ENCODE measurements around the gene AFF3.
"Not testable (repeated sequence)": the region's sequence is repeated elsewhere in the genome, so short reads cannot be mapped to it uniquely, and the experiment has no call there.

The AFF3 gene

DNA sequence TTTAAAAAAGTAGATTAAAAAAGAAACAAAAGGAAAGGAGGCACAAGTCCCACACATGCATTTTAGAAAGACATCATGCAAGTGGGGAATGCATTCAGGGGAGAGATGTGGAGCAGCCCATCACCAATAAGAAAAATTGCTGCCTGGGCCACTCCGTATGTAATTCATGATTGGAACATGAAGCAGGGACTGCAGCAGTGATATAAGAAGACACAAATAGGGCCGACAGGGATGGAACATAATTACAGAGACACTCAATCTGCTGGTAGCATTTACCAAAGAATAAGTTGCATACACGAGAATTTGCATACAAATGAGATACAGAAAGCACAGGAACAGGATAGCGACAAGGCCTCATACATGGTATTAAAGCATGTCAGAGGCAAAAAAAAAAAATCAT lies 6.5 kb upstream of the AFF3 start:
- DNase-seq (ENCODE audit: low spot score): no peak

DNA sequence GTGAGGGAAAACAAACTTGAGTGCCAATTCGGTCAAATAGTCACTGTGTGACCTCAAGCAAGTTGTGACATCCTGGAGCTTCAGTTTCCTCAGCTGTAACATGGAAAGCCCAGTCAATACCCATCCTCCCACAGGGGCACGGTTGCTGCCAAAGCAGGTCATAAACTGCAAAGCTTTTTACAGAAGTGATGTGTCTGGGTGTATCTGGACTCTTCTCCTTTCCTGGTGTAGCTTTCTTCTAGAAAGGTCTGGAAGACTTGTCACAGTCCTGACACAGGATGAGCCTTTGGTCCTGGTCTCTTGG lies 4.2 kb upstream of the AFF3 start:
- no peak for DNase-seq (ENCODE audit: low spot score)

DNA sequence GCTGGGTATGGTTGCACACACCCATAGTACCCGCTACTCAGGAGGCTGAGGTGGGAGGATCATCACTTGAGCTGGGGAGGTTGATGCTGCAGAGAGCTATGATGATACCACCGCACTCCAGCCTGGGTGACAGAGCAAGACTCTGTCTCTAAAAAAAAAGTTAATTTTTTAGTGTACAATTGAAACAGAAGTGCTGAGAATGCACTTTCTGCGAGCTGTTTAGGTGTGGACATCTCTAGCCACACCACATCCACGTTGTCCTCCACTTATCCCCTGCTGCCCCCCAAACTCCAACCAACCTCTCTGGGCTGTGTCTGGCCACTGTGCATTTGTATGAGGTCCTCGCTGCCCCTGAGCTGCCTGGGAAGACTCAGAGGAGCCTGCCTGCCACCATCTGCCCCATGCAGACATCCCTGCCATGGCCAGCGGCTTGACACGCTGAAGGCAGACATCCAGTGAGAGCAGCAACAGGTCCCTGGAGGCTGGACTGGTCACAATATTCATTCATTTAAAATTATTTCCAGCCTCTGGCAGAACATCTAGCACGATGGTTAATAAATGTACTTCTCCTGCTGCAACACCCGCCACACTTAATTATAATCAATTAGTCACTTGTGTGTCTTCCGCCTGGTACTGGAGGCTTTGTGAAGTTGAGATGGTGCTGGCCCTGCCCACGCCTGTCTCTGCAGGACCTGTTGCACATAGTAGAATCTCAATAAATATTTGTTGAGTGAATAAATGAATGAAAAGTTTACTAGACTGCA lies 3.7 kb upstream of the AFF3 start:
- no peak for DNase-seq (ENCODE audit: low spot score)

DNA sequence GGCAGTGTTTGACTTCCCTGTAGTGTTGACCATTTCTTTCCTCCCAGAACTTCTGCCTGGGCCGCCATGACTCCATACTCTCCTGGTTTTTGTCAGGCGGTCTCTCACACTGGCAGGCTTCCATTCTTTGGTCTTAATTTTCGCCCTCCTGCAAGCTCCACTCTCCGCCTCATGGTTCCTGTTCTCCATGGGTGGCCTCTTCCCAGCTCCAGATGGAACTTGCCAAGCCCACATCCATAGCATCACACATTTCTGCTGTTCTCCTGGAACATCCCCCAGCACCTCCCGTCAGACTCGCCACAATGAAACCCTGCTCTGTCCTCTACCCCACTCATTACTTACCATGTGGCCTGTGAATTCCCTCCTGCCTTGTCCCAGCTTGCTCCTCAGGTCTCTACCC lies 896 bp upstream of the AFF3 start:
- no peak for DNase-seq (ENCODE audit: low spot score)

DNA sequence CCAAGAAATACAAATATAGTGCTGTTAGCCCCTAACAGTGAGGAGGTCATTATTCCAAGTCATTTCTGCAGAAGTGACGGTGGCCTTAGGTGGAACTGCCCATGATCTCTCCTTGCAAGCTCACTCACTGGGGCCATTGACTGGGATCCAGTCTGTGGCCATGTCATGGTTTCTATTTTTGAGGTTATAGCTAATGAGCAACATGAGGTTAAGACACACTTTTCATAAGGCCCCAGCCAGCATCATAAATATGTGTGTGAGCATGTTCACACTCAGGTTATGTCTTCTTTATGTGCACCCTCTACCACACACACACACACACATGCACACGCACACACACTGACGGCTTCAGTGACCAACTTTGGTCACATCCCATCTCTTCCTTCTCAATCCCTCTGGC lies 484 bp downstream of the AFF3 start:
- no peak for DNase-seq (ENCODE audit: low spot score)

DNA sequence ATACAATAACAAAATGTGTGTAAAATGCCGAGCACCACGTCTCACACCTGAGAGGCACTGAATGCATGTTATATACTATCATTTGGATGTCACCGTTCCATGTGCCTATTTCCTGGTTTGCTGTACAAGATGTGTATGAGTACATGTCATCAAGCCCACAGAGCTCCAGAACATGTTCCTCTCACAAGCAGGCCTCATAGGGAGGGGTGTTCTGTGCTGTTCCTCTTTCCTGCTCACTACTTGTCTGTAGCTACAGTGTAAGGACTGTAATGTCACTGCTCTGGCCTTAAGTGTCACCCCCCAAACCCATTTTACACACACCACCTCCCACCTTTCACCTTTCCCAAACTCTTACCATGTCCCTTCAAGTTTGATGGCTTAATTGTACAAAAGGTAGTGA lies 1.8 kb downstream of the AFF3 start:
- DNase-seq (ENCODE audit: low spot score): no peak

DNA sequence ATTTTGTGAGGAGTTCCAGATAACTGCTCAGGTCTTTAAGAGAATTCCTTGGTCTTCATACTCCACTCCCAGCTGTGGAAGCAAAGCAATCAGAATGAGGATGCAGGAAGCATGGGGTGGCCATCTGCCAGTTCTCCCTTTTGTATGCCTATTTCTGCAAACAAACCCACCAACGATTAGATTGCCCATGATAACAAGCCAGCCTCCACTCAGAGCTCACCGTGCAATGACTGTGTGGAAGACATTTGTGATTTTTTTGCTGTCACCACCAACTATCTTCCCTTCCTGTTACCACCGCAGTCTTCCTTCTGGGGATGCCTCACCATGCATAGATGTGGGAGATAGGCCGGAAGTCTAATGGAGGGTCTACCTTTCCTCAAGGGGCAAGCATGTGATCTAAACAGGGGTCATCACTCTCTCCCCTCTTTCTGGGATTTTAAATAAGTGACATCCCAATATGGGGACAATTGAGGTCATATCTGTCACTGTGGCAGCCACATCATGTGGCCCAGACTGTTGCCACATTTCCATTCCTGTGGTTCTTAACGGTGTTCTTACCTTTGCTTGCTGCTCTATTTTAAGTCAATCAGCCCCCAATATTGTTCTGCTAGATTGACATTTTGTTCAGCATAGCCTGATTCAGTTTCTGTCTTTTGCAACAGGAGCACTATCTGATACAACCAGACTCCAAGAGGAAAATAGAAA lies 4.4 kb downstream of the AFF3 start:
- no peak for DNase-seq (ENCODE audit: low spot score)

DNA sequence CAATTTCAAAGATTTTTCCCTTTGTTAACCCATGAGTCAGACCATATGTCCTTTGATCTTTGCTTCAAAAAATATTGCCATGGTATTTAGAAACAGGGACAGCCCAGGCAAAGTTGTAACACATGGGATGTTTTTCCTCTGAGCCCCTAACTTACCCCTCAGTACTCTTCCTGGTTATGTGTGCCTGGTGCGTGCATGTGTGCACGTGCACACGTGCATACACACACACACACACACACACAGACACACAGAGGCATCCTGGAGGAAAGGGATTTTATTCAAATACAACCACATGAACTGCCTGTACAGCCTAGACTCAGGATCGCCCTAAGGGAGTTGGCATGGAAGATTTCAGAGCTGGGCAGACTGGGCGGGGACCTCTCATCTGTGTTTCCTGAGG lies 5.1 kb downstream of the AFF3 start:
- no peak for DNase-seq (ENCODE audit: low spot score)

DNA sequence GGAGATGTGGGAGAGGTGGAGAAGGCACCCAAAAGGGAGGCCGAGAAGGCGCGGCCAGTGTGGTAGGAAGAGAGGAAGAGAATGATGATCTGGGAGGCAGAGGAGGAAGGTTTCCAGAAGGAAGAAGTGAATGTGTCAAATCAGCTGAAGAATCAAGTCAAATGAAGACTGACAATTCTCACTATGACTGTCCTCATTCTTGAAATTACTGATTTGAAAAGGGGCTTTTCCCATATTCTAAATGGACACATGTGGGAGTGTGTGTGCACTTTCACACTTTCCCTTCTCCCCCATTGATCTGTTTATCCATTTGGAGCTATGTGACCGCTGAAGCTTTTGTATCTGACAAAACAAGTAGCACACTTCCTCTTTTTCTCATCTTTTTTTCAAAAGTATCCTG lies 6.1 kb downstream of the AFF3 start:
- no peak for DNase-seq (ENCODE audit: low spot score)

DNA sequence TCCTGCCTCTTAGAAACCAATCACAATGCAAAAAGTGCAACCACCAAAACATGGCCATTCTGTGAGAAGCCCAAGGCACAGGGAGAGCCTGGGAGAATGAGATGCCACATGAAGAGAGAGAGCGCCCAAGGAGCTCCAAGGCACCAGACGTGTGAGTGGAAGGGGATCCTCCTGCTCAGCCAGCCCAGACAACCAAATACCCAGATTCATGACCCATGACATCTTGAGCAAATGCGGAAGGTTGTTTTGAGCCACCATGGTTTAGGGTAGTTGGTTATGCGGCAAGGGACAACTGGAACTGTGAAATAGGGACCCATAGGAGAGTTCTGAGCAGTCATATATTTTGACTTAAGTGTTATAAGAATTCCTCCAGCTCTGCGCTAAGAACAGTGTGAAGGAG lies 7.0 kb downstream of the AFF3 start:
- no peak for DNase-seq (ENCODE audit: low spot score)

DNA sequence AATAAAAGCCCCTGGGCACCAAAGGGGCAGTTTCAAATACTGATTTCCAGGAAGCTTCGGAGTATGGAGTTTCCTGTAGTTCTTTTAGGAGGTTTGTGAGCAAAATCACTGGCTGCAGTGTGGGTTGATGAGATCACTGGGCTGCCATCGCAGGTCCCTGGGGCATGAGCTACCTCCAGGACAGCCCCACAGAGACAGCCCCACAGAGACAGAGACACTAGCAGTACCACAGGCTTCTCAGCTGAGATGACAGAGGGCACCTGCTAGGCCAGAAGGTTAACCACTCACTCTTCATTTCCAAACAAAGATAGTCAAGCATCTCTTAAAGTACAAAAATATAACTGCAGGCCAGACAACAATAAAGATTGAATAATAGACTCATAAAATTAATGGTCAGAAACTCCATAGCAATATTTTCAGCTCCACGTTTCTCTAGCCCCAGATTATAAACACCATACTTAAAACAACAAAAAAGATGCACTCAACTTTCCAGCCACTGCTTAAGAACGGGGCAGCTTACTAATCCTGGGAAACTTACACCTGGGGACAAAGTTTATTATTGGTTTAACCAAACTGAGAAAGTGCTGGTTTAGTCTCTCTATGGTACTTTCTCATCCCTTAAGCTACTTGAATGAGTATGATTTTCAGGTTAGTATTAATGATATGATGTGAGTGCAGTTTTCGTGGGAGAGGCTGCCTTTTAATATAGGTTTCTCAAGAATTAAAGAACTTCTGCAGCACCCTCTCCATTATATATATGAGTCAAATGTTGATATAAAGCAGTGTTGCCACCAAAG lies 11.6 kb downstream of the AFF3 start:
- no peak for DNase-seq (ENCODE audit: low spot score)

DNA sequence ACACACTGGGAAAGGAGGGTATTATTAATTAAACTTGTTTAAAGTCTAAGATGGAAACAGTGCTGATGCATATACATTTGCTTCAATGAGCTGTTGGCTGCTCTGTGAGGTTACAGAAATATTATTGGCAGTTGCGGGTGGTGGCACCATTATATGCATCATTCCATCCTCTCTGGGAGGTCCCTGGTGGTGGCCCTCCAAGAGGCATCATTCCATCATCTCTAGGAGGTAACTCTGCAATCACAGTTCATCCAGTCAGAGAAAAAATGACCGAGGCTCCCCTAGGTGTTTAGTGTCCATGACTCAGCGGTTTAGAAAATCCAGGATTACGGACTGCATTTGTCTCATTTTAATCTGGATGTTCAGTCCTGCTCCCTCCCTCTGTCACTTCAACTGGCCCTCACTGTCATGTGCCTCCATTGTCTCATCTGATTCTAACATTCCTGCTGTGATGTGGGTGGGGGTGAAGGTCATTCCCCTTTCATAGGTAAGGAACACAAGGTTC lies 15.4 kb downstream of the AFF3 start:
- no peak for DNase-seq (ENCODE audit: low spot score)

DNA sequence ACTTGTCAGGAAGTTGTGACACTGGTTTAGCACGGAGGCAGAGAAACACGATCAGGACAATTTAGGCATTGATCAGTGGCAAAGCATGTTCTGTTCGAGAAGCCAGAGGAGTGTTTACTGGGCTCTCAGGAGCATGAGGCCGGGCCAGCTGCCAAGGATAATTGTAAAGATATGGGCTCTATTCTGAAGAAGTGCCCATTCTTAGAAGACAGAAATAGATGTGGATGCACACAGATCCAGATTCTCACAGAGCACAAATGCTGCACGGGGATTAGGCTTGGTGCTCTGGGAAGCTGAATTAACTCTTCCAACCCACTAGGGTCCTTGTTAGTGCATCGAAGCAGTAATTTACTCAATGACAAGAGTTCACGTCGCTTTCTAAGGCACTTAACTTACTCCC lies 16.2 kb downstream of the AFF3 start:
- DNase-seq (ENCODE audit: low spot score): no peak

DNA sequence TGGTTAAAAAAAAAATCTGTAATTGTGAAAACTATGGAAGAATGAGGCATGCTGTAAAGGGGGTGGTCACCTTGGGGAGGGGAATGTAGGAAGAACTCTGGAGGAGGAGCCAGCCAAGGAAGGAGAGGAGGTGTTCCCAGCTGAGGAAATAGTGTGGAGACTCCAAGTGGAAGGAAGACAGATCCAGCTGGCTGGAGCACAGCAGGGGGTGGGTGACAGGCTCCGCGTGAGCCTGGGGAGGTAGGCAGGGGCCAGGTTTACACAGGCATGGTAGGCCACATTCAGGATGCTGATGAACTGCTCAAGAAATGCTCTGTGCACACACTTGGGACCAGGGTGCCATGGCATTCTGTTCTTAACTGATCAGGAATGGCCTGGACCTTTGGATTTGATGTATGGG lies 16.8 kb downstream of the AFF3 start:
- DNase-seq (ENCODE audit: low spot score): no peak

DNA sequence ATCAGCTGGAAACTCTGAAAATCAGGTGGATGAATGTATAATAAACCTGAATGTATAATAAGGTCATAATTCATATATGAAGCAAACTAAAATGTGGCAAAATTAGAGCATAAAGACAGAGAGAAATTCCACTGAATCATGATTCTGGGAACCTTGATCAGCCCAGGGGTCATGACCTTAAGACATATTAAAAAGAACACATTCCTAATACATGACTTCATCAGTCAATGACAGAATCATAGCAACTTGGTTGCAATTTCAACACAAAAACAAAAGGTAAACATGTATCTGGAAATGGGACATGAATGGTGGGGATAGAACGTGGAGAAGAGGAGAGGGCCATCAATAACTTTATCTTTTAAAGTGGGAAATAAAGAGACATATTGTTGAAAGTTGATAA lies 17.6 kb downstream of the AFF3 start:
- DNase-seq (ENCODE audit: low spot score): no peak

DNA sequence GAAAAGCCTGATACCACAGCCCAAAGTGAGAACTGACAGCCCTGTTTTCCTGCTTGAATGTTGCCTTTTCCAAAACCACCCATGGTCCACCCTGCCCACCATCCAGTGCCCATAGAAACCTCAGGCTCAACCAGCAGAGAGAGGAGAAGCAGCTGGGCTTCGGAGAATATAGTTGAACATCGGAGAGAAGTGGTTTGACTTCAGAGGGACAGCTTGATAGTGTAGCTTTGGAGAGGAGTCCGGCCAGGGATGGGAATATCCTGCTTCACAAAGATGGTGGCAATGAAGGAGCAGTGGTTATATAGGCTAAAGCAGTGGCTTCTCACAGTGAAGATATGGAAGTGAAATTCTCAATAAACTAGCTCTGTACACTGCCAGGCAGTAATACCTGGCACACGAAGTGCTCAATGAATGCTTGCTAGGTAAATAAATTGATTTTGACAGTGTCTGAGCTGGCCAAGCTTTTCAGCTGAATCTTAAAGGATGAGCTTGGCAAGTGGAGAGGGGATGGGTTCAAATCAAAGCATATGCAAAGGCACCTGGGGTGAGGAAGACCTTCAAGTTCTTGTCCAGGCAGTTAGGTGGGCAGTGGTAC lies 21.2 kb downstream of the AFF3 start:
- no peak for DNase-seq (ENCODE audit: low spot score)

DNA sequence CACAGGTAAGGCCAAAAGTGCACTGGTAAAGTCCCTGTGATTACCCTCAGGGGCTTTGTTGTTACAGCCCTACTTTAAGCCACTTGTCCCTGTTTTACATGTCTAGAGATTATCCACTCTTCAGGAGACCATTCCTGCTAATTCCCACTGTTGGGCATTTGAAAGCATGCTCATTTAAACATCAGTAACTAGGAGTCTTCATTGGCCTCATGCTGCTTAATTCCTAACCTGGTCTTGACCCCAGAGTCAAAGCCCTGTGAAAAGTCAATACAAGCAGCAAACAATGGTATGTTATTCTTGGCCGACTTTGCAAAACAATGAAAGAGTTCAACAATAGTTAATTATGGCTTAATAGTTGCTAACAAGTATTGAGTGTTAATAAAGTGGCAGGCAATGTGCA lies 23.2 kb downstream of the AFF3 start:
- no peak for DNase-seq (ENCODE audit: low spot score)

DNA sequence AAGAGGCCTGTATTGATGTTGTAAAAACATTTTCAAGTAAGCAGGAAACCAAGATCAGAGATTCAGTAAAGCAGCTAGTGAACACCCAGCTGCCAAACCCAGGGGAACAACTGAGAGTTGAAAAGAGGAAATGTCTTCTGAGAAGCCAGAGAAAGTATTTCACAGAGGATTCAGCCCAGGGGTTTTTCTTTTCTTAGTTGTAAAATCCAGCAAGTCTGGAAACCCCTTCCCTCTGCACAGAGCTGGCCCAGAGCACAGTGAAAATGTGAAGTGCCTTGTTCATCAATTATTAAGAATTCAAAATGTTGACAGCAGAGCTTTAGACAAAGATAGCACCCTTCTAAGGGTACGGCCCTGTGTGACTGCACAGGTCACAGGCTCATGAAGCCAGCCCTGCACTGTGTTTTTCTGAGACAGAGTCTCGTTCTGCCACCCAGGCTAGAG lies 28.4 kb downstream of the AFF3 start:
- no peak for DNase-seq (ENCODE audit: low spot score)

DNA sequence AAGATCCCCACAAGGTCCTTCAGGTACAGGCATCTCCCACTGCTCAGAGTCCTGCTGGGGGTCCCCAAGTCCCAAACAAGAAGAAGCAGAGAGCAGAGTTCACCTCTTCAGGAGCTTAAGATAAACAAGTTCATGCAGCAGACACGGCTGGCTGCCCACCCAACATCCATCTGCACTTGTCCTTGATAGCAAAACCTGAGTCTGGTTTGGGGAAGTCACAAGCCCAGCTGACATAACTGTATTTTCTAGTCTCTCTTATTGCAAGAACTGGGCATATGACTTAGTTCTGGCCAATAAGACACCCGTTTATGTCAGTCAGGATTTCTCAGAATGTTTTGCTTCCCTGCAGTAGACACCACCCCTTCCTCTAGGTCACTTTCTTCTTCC lies 31.8 kb downstream of the AFF3 start:
- no peak for DNase-seq (ENCODE audit: low spot score)

DNA sequence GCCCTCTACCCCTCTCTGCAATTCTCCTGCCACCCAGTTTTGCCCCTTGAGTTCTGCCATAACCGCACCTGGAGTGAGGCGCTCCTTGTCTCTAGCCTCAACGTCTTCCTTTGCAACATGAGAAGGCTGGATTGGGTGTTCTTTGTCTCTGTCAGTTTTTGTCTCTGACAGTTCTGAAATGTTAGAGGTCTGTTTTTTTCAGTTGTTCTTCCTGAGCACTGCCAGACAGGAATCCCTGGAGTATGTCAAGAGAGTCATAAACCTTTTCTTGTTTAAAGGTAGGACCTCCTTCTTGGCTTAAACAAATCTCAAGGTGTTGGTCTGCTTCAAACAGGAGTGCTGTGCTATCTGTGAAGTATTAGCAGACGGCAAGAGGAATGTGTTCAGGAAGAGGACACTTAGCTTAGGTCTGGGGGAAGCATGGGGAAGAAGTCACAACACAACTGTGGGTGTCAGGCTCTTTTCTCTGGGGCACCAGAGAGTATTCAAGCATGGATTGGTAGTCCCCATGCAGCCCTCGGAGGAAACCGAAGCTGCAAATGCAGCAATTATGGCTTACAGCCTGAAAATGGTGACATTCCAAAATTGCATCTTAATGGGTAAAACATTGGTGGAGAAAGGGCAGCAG lies 32.3 kb downstream of the AFF3 start:
- no peak for DNase-seq (ENCODE audit: low spot score)

DNA sequence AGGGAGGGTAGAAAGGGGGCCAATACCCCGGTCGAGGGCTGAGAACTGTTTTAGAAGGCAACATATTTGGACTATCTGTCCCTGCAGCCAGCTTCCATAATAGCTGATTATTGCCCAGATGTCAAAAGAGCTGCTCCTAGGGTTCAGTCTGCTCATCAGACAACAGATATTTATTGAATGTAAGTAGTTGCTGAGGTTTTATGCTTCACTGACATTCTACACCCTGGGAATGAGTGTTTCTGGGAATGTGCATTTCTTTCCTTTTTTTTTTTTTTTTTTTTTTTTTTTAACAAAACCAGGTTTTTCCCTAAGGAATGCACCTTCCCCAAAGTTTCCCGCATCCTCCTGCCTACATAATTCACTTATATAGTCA lies 33.8 kb downstream of the AFF3 start:
- DNase-seq (ENCODE audit: low spot score): not testable (repeated sequence)

DNA sequence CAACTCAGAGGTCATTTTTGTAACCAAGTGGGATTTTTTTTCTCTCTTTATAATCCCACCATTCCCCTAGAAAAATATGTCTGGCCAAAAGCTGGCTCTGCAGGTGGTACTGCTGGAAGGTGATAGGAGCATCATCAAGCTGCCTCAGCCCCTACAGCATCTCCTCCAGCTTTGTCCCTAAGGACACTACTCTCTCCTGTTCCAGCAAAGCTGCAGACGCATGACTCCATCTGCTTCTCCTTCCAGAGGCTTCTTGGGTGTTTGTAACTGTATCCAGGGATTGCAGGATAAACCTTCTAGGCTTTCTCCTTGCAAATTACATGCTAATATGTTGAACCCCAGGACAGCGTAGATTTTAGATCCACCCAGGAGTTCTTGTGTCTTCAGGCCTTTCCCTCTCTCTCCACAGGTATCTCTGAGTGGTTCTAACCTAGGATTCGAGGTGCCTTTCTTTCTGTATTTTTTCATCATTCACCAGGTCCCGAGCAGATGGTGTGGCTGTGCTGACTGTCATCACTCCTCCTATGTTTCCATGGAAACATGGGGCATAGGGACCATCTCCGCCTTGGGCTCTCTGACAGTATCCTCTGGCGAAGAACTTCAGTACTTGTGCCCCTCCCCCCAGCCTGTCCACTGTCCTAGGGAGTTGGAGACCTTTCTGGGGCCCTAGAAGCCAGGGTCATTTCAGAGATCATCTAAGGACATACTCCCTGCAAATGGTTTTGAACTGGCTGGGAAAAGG lies 34.3 kb downstream of the AFF3 start:
- no peak for DNase-seq (ENCODE audit: low spot score)

All from hematopoietic multipotent progenitor cell treated with erythropoietin and hydrocortisone succinate and interleukin-3 and kit ligand, for 17 days (in vitro differentiated cells).